CD4-positive, alpha-beta T cell treated with Interferon alpha-2 for 1 hour (primary cell): ENCODE data around the gene DIP2C.
"Not testable (repeated sequence)": the region's sequence is repeated elsewhere in the genome, so short reads cannot be mapped to it uniquely, and the experiment has no call there.

Experiments
- DNase-seq, 2 donors: peaks; one replicate each; pipeline ENCODE4 v3.0.0-alpha.2; 2020 to 2022

The DIP2C gene

GRCh38 chr10:529468-530230 is 159.8 kb downstream of the DIP2C start:
- DNase-seq, result no peak

GRCh38 chr10:528173-529165 is 161.0 kb downstream of the DIP2C start:
- no peak for DNase-seq

- DNase-seq, result no peak
Measured at GRCh38 chr10:527416-527815, 162.1 kb downstream of the DIP2C start.

- DNase-seq, result no peak
Measured at GRCh38 chr10:526651-527312, 162.7 kb downstream of the DIP2C start.

GRCh38 chr10:525565-526315 is 163.7 kb downstream of the DIP2C start:
- no peak for DNase-seq

GRCh38 chr10:523925-524324 is 165.5 kb downstream of the DIP2C start:
- no peak for DNase-seq

GRCh38 chr10:522350-522749 is 167.1 kb downstream of the DIP2C start:
- DNase-seq, result no peak

- no peak for DNase-seq
Measured at GRCh38 chr10:521261-522250, 167.9 kb downstream of the DIP2C start.

- no peak for DNase-seq
Measured at GRCh38 chr10:520402-520787, 169.1 kb downstream of the DIP2C start.

GRCh38 chr10:519716-520401 is 169.6 kb downstream of the DIP2C start:
- no peak for DNase-seq

- no peak for DNase-seq
Measured at GRCh38 chr10:519055-519715, 170.3 kb downstream of the DIP2C start.

GRCh38 chr10:517872-518475 is 171.5 kb downstream of the DIP2C start:
- DNase-seq, result no peak

- no peak for DNase-seq
Measured at GRCh38 chr10:517241-517830, 172.1 kb downstream of the DIP2C start.

- no peak for DNase-seq
Measured at GRCh38 chr10:516764-517163, 172.7 kb downstream of the DIP2C start.

GRCh38 chr10:515674-516073 is 173.8 kb downstream of the DIP2C start:
- DNase-seq, result no peak

- no peak for DNase-seq
Measured at GRCh38 chr10:514137-514671, 175.3 kb downstream of the DIP2C start.

GRCh38 chr10:513393-513792 is 176.1 kb downstream of the DIP2C start:
- no peak for DNase-seq

GRCh38 chr10:512661-513060 is 176.8 kb downstream of the DIP2C start:
- DNase-seq, result not testable (repeated sequence)

GRCh38 chr10:511849-512191 is 177.6 kb downstream of the DIP2C start:
- DNase-seq, result no peak
